Spleen (tissue), 11 donors: ENCODE data around the gene APEH. TPM values are rescaled to one million over a fixed set of nuclear protein-coding genes. Genes with fewer than 3 reads are reported as not detected.

Experiments
- DNase-seq: peaks from one replicate; pipeline ENCODE4 v3.0.0-alpha.2; 2020
- H3K27ac ChIP-seq, 8 donors: fragments of 200-600 bp; sonication (generic) in 7 of 8; 1 replicate in 4 of 8; 2 replicates in 4 of 8; pipeline versions ENCODE4 v1.5.0 to v1.8.0; 2016 to 2021; ENCODE audit warnings: inconsistent platforms in 4 of 8, mild to moderate bottlenecking in 4 of 8, moderate library complexity in 1 of 8
- H3K27me3 ChIP-seq, 7 donors: fragments of 200-600 bp; sonication (generic) in 6 of 7; replicated peaks in 1 of 7; 1 replicate in 4 of 7; 2 replicates in 3 of 7; pipeline versions ENCODE4 v1.5.0 to v1.8.0; 2016 to 2021; ENCODE audit warnings: inconsistent platforms in 3 of 7, mild to moderate bottlenecking in 1 of 7
- H3K36me3 ChIP-seq, 6 donors: fragments of 200-600 bp; sonication (generic) in 5 of 6; 1 replicate in 4 of 6; 2 replicates in 2 of 6; pipeline versions ENCODE4 v1.5.0 to v1.8.0; 2016 to 2021; ENCODE audit warnings: inconsistent platforms in 2 of 6
- H3K4me1 ChIP-seq, 6 donors: fragments of 200-600 bp; sonication (generic) in 5 of 6; 1 replicate in 3 of 6; 2 replicates in 3 of 6; pipeline versions ENCODE4 v1.5.0 to v1.8.0; 2016 to 2021; ENCODE audit warnings: inconsistent platforms in 3 of 6
- H3K4me3 ChIP-seq, 8 donors: fragments of 200-600 bp; sonication (generic) in 7 of 8; 1 replicate in 4 of 8; 2 replicates in 4 of 8; pipeline versions ENCODE4 v1.5.0 to v1.8.0; 2016 to 2021; ENCODE audit warnings: inconsistent platforms in 4 of 8, mild to moderate bottlenecking in 4 of 8, moderate library complexity in 2 of 8
- H3K9me3 ChIP-seq, 8 donors: fragments of 200-600 bp; sonication (generic) in 7 of 8; 1 replicate in 4 of 8; 2 replicates in 4 of 8; pipeline versions ENCODE4 v1.5.0 to v1.8.0; 2016 to 2021; ENCODE audit warnings: inconsistent platforms in 4 of 8
- CTCF ChIP-seq, 11 experiments: fragments of 200-600 bp in 7 of 11; fragments of 450-650 bp in 4 of 11; sonication (generic) in 4 of 11; IDR thresholded peaks in 8 of 11; conservative IDR thresholded peaks in 3 of 11; 1 replicate in 7 of 11; 2 replicates in 4 of 11; pipeline versions ENCODE4 v1.4.0 to v1.8.0; 2016 to 2021; ENCODE audit warnings: antibody characterized with exemption in 11 of 11, inconsistent platforms in 4 of 11, mild to moderate bottlenecking in 1 of 11
- POLR2A ChIP-seq, 3 donors: fragments of 450-650 bp; IDR thresholded peaks; one replicate each; pipeline ENCODE4 v1.5.1; 2017; ENCODE audit warnings: antibody characterized with exemption in 3 of 3, mild to moderate bottlenecking in 1 of 3
- POLR2AphosphoS5 ChIP-seq, 3 donors: sonication (generic); formaldehyde crosslinking; IDR thresholded peaks; one replicate each; pipeline ENCODE4 v1.5.1; 2017; ENCODE audit warnings: antibody characterized with exemption in 3 of 3
- WGBS, 5 donors: extraction: QIAGEN DNeasy Blood & Tissue Kit in 3 of 5; methylation state at CpG; one replicate each; pipeline versions ENCODE4 v1.1.5 to v1.1.7; 2013 to 2018; 5-methylcytosine and 5-hydroxymethylcytosine counted together
- intact Hi-C: fragments of 100-400 bp; cut with DNase I; formaldehyde crosslinking; loops from one replicate; pipeline ENCODE4 v1.15.0; 2023; ENCODE audit warnings: low total_unique reads
- polyA plus RNA-seq, 3 donors: library from polyadenylated mRNA; stranded (reverse); fragments of 200-250 nt; gene quantifications; one replicate each; pipeline ENCODE4 v1.2.1, GENCODE V29; 2013
- total RNA-seq, 7 donors: library from RNA; depleted of rRNA in 3 of 7; stranded (reverse); fragments of >200 nt in 3 of 7; fragmentation: NEBNext Ultra II Directional in 4 of 7; extraction: Animal tissue kit (Norgen Biotek cat#: 25700) in 4 of 7; gene quantifications; one replicate each; pipeline versions ENCODE4 v1.1.0 to v1.2.1, GENCODE V29; 2016 to 2021
- donor health status: healthy with polysubstance abuse.
- donor health status: DM: no; HTN: no; CAD: no; lungs with moderate emphysema.
- donor health status: DM: no; HTN: no; CAD: no.
- donor health status: Bipolar disorder and iron deficiency.
- donor health status: healthy.
- donor health status: DM: no; HTN: no; CAD: no.
- donor health status: DM: yes; HTN: yes; CAD: no.

Gene APEH
- total and polyA plus RNA-seq, 10 donors = 29.6 to 89.5 (median 66.2) TPM

GRCh38 chr3:49663831-49664230 is 10.3 kb upstream of the APEH start:
- no peaks in the 10 kb centered on the region for H3K36me3 ChIP-seq
- H3K9me3 ChIP-seq = no peaks in the 10 kb centered on the region
- 95 to 100% (median 100%) methylated on average over 1 of the region's 1 CpG for WGBS, 5 donors
- TF ChIP-seq CTCF (IDR thresholded peaks at IDR 0.05 in 8 of 11, conservative IDR thresholded peaks at IDR 0.05 in 3 of 11) (no peak), POLR2AphosphoS5 (IDR thresholded peaks at IDR 0.05) (no peak), POLR2A (IDR thresholded peaks at IDR 0.05) (no peak)
- no peak overlapping the region for H3K4me3 ChIP-seq
- peaks cover 0 to 7% (median 0%) of the 10 kb centered on the region in 6 donors for H3K4me1 ChIP-seq
- peaks cover 0 to 9% (median 0%) of the 10 kb centered on the region in 7 donors for H3K27me3 ChIP-seq
- DNase-seq = no peak
- intact Hi-C loops = no loop called here
- no peak overlapping the region for H3K27ac ChIP-seq

GRCh38 chr3:49664300-49664699 is 9.9 kb upstream of the APEH start:
- WGBS, 5 donors = 81 to 93% (median 91%) methylated on average over 9 to 11 of the region's 11 CpGs
- no peaks in the 10 kb centered on the region for H3K36me3 ChIP-seq
- H3K27me3 ChIP-seq = peaks cover 0 to 9% (median 0%) of the 10 kb centered on the region in 7 donors
- TF ChIP-seq POLR2A (IDR thresholded peaks at IDR 0.05) (no peak), CTCF (IDR thresholded peaks at IDR 0.05 in 8 of 11, conservative IDR thresholded peaks at IDR 0.05 in 3 of 11) (no peak), POLR2AphosphoS5 (IDR thresholded peaks at IDR 0.05) (no peak)
- peaks cover 0 to 7% (median 0%) of the 10 kb centered on the region in 6 donors for H3K4me1 ChIP-seq
- DNase-seq = no peak
- intact Hi-C loops = no loop called here
- no peaks in the 10 kb centered on the region for H3K9me3 ChIP-seq
- no peak overlapping the region for H3K4me3 ChIP-seq
- H3K27ac ChIP-seq = no peak overlapping the region

GRCh38 chr3:49665822-49666519 is 8.2 kb upstream of the APEH start:
- Histone ChIP-seq H3K36me3 (no peaks in the 10 kb centered on the region), H3K9me3 (no peaks in the 10 kb centered on the region), H3K27me3 (peaks cover 0 to 9% (median 0%) of the 10 kb centered on the region in 7 donors), H3K4me1 (peaks cover 0 to 7% (median 0%) of the 10 kb centered on the region in 6 donors), H3K27ac (no peak overlapping the region), H3K4me3 (no peak overlapping the region)
- no peak for DNase-seq
- 81 to 95% (median 93%) methylated on average over 6 of the region's 6 CpGs for WGBS, 5 donors
- intact Hi-C loops = no loop called here
- TF ChIP-seq CTCF (IDR thresholded peaks at IDR 0.05 in 8 of 11, conservative IDR thresholded peaks at IDR 0.05 in 3 of 11) (no peak), POLR2A (IDR thresholded peaks at IDR 0.05) (no peak), POLR2AphosphoS5 (IDR thresholded peaks at IDR 0.05) (peak in 1 of 3 donors; percentile 24)

GRCh38 chr3:49666592-49666991 is 7.6 kb upstream of the APEH start:
- TF ChIP-seq CTCF (IDR thresholded peaks at IDR 0.05 in 8 of 11, conservative IDR thresholded peaks at IDR 0.05 in 3 of 11) (no peak), POLR2AphosphoS5 (IDR thresholded peaks at IDR 0.05) (no peak), POLR2A (IDR thresholded peaks at IDR 0.05) (no peak)
- 59 to 82% (median 63%) methylated on average over 8 of the region's 8 CpGs for WGBS, 5 donors
- DNase-seq = no peak
- peaks cover 0 to 9% (median 0%) of the 10 kb centered on the region in 7 donors for H3K27me3 ChIP-seq
- no peaks in the 10 kb centered on the region for H3K36me3 ChIP-seq
- intact Hi-C loops = no loop called here
- no peak overlapping the region for H3K27ac ChIP-seq
- no peak overlapping the region for H3K4me3 ChIP-seq
- H3K9me3 ChIP-seq = no peaks in the 10 kb centered on the region
- H3K4me1 ChIP-seq = peaks cover 0 to 10% (median 1%) of the 10 kb centered on the region in 6 donors
